Measurements from ENCODE around the gene OAT.

DNA sequence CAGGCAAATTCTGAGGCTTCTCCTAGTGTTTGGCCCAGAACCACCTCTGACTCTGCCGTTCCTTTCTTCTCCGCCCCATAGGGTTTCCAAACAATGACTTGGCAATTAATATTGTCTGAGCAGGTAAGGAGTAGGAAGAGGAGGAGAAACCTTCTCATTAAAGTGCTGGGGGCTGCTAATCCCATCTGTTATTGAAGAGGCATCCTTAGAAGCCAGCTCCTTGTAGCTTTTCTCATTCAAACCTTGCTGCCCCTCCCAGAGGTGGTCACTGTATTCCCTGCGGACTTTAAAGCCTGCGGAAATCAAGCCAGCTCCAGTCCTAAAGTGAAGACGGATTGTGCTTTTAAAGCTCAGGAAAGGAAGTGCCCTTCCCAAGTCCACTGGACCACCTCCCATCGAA is 32.6 kb upstream of the OAT start:
- TF ChIP-seq EZH2 (IDR thresholded peaks at IDR 0.05; ENCODE audit: insufficient read depth, poor library complexity, severe bottlenecking) (no peak), EZH2phosphoT487 (IDR thresholded peaks at IDR 0.05; ENCODE audit: insufficient read depth, low read depth) (no peak)

All from GM23248 (cell line).